Measurements from ENCODE around the gene C9orf72. TPM values are rescaled to one million over a fixed set of nuclear protein-coding genes. Genes with fewer than 3 reads are reported as not detected.

C9orf72 gene
- total and polyA plus RNA-seq, 3 experiments from 2014 or later = 3.9 to 6.3 (median 5.5) TPM

DNA sequence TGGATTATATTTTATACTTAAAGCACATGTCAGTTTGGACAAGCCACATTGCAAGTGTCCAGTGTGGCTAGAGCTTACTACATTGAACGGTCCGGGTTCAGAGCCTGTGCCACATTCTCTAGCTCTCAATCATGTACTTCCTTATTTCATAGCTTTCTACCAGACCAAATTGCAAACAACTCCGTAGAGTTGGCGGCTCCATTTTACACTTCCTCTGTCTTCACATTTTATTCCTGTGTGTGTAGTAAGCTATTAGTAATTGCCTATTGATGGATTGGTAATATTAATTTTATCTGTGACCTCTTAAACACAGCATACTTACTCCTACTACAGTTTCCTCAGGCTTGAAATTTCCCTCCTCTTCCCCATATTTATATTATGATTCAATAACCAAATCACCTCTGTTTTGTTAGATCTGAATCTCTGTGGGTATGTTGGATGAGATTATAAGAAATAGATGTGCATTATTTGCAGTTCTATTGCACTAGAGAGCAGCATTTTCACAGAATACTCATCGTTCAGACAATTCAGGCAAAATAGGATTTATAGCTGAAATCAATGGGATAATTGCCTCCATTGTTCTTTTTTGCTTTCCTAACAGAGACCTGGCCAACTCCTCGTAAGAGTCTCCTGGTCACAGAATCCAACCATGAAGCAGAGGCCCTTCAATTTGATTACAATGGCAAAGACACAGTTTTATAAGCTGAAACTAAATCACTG, 29.0 kb upstream of the C9orf72 start:
- POLR2A ChIA-PET = no interaction called here

DNA sequence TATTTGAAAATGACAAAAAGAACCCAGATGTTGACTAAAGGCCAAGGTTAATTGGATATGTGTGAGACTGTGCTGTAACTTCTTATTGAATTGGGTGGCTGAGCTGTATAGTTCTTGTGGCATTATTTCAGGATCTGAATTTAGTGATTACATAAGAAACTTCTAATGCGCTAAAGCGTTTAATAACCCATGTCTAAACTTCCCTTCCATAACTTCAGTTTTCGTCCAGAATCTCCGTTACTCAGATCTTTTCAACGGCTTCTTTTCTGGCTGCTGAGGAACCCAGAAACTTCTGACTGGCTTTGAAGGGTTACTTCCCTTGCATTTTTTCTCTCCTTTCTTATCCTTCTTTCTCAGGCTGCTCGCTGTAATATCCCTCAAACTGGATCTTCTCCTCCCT, 28.1 kb upstream of the C9orf72 start:
- Mint-ChIP-seq H3K27me3 (peaks cover 0 to 2% of the 10 kb centered on the region in 2 donors), H3K27ac (no peak overlapping the region), H3K4me1 (no peaks in the 10 kb centered on the region), H3K4me3 (no peak overlapping the region), H3K36me3 (no peaks in the 10 kb centered on the region), H3K9me3 (no peaks in the 10 kb centered on the region)
- H3K9me3 ChIP-seq (ENCODE audit: low read length) = no peaks in the 10 kb centered on the region
- ChIA-PET POLR2A (no interaction called here), CTCF (no interaction called here)
- H3K27ac ChIP-seq (ENCODE audit: low read depth, low read length) = no peak overlapping the region
- no peaks in the 10 kb centered on the region for H3K27me3 ChIP-seq (ENCODE audit: insufficient read depth, low read length, poor library complexity, severe bottlenecking)
- DNase-seq = no peak
- H3K4me3 ChIP-seq (ENCODE audit: low read length) = no peak overlapping the region
- H3K4me1 ChIP-seq (ENCODE audit: insufficient read depth, low read length) = no peaks in the 10 kb centered on the region
- H3K36me3 ChIP-seq (ENCODE audit: insufficient read depth, low read length) = no peaks in the 10 kb centered on the region

More for the DNA sequence above, 29.0 kb upstream of the C9orf72 start:
- no peaks in the 10 kb centered on the region for H3K36me3 Mint-ChIP-seq
- no peaks in the 10 kb centered on the region for H3K9me3 Mint-ChIP-seq
- no peaks in the 10 kb centered on the region for H3K4me1 Mint-ChIP-seq
- peaks cover 1 to 2% of the 10 kb centered on the region in 2 donors for H3K27me3 Mint-ChIP-seq
- no peak overlapping the region for H3K27ac Mint-ChIP-seq
- no peak for DNase-seq
- H3K4me3 Mint-ChIP-seq = no peak overlapping the region
- Histone ChIP-seq H3K27me3 (ENCODE audit: insufficient read depth, low read length, poor library complexity, severe bottlenecking) (no peaks in the 10 kb centered on the region), H3K36me3 (ENCODE audit: insufficient read depth, low read length) (no peaks in the 10 kb centered on the region), H3K4me3 (ENCODE audit: low read length) (no peak overlapping the region), H3K4me1 (ENCODE audit: insufficient read depth, low read length) (no peaks in the 10 kb centered on the region), H3K27ac (ENCODE audit: low read depth, low read length) (no peak overlapping the region), H3K9me3 (ENCODE audit: low read length) (no peaks in the 10 kb centered on the region)
- CTCF ChIA-PET = no interaction called here

DNA sequence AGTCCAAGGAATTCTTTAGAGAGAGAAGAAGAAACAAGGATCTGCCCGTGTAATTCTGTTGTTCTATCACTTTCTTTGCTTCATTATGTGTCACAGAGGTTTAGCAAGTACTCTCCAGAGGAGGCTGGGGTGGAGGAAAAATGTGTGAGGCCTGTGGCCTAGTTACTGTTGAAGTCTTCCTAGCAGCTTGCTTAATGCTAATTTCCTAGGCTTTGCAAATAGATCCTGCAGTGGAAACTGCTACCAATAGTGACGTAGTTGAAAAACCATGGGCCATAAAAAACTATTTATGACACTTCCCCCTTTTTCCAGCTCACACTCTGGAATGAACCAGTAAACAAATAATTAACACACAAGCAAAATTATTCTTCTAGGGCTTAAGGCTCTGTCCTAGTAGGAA, 27.0 kb upstream of the C9orf72 start:
- ChIA-PET POLR2A (no interaction called here), CTCF (no interaction called here)
- Histone ChIP-seq H3K4me3 (ENCODE audit: low read length) (no peak overlapping the region), H3K27ac (ENCODE audit: low read depth, low read length) (no peak overlapping the region), H3K27me3 (ENCODE audit: insufficient read depth, low read length, poor library complexity, severe bottlenecking) (no peaks in the 10 kb centered on the region), H3K4me1 (ENCODE audit: insufficient read depth, low read length) (no peaks in the 10 kb centered on the region), H3K9me3 (ENCODE audit: low read length) (no peaks in the 10 kb centered on the region), H3K36me3 (ENCODE audit: insufficient read depth, low read length) (no peaks in the 10 kb centered on the region)
- no peaks in the 10 kb centered on the region for H3K36me3 Mint-ChIP-seq
- no peak for DNase-seq
- H3K27me3 Mint-ChIP-seq = peaks cover 2 to 3% of the 10 kb centered on the region in 2 donors
- H3K9me3 Mint-ChIP-seq = no peaks in the 10 kb centered on the region
- H3K4me1 Mint-ChIP-seq = no peaks in the 10 kb centered on the region
- no peak overlapping the region for H3K27ac Mint-ChIP-seq
- H3K4me3 Mint-ChIP-seq = no peak overlapping the region

DNA sequence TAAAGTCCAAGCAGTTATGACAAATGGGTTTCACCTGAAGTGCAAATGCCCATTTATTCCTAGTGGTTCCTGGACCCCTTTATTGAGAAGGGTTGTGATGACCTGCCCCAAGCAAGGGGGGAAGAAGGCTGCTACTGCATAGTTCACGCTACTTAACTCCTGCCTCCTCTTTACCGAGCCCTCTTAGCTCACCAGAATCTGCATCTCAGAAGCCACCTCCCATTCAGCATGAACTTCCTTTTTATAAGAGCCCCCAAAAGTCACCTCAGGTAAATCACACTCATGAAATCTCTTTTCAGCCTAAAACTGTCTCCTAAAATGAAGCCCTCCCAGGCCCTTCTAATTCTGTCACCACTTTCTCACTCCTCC, 26.6 kb upstream of the C9orf72 start:
- POLR2A ChIA-PET = no interaction called here
- H3K27ac ChIP-seq (ENCODE audit: low read depth, low read length) = no peak overlapping the region

DNA sequence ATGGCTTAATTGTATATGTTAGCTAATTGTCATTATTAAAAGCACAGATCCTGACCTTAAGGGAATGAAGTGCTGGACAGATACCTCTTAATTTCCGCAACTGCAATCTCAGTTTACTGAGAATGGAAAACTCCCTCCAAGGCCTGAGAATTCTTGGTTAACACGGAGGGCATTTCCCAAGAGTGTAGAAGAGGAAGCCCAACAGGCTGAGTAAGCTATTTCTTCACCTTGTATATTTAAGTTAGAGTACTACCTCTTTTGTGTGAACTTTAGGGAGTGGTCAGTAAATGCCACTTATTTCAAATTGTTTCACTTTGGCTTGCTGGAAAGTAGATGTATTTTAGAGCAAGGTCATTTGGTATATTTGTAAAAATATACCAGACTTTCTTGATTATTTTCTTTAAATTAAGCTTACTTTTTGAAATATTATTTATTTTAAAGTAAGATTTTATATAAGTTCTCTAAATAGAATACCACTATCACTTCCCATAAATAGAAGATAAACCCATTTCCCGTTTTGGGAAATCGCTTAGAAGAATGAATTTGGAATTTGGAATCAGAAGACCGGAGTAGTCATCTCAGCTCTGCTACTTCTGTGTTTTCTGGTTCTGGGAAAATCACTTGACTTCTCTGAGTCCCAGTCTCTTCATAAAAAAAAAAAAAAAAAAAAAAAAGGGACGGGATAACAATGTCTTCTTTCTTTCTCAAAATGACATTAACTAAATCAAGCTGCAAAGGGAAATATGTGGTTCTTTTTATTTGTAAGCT, 26.0 kb upstream of the C9orf72 start:
- ChIA-PET CTCF (no interaction called here), POLR2A (no interaction called here)
- Mint-ChIP-seq H3K4me1 (no peaks in the 10 kb centered on the region), H3K9me3 (no peaks in the 10 kb centered on the region), H3K27me3 (peaks cover 2 to 3% of the 10 kb centered on the region in 2 donors), H3K27ac (no peak overlapping the region), H3K4me3 (no peak overlapping the region), H3K36me3 (no peaks in the 10 kb centered on the region)
- Histone ChIP-seq H3K4me3 (ENCODE audit: low read length) (no peak overlapping the region), H3K36me3 (ENCODE audit: insufficient read depth, low read length) (no peaks in the 10 kb centered on the region), H3K4me1 (ENCODE audit: insufficient read depth, low read length) (no peaks in the 10 kb centered on the region), H3K27me3 (ENCODE audit: insufficient read depth, low read length, poor library complexity, severe bottlenecking) (no peaks in the 10 kb centered on the region), H3K27ac (ENCODE audit: low read depth, low read length) (no peak overlapping the region), H3K9me3 (ENCODE audit: low read length) (no peaks in the 10 kb centered on the region)
- no peak for DNase-seq

More for the DNA sequence above, 26.6 kb upstream of the C9orf72 start:
- H3K4me1 ChIP-seq (ENCODE audit: insufficient read depth, low read length) = no peaks in the 10 kb centered on the region
- Mint-ChIP-seq H3K9me3 (no peaks in the 10 kb centered on the region), H3K27ac (peak overlapping the region in 1 of 8 donors; percentile 64), H3K4me1 (no peaks in the 10 kb centered on the region), H3K4me3 (no peak overlapping the region), H3K36me3 (no peaks in the 10 kb centered on the region), H3K27me3 (peaks cover 2 to 3% of the 10 kb centered on the region in 2 donors)
- H3K9me3 ChIP-seq (ENCODE audit: low read length) = no peaks in the 10 kb centered on the region
- H3K4me3 ChIP-seq (ENCODE audit: low read length) = no peak overlapping the region
- no peaks in the 10 kb centered on the region for H3K27me3 ChIP-seq (ENCODE audit: insufficient read depth, low read length, poor library complexity, severe bottlenecking)
- CTCF ChIA-PET = no interaction called here
- DNase-seq = no peak
- H3K36me3 ChIP-seq (ENCODE audit: insufficient read depth, low read length) = no peaks in the 10 kb centered on the region

DNA sequence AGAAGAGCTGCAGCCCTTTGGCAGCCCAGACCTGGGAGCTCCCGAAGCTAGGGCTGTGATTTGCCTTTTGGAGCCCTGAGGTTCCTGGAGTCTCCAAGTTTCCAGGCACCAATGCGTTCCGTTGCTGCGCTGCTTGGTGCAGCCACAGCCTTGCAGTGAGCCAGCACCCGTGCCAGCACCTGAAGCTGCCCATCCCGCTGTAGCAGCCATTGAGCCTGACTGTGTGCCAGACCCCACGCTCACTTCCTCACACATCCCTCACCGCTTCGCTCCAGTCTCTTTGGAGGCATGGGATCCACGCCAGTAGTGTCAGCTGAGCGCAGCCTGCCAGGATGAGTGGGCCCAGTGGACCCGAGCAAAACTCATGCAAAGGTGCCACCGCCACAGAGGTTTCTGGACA, 22.5 kb upstream of the C9orf72 start:
- no peaks in the 10 kb centered on the region for H3K36me3 Mint-ChIP-seq
- POLR2A ChIA-PET = no interaction called here
- H3K27me3 ChIP-seq (ENCODE audit: insufficient read depth, low read length, poor library complexity, severe bottlenecking) = no peaks in the 10 kb centered on the region

DNA sequence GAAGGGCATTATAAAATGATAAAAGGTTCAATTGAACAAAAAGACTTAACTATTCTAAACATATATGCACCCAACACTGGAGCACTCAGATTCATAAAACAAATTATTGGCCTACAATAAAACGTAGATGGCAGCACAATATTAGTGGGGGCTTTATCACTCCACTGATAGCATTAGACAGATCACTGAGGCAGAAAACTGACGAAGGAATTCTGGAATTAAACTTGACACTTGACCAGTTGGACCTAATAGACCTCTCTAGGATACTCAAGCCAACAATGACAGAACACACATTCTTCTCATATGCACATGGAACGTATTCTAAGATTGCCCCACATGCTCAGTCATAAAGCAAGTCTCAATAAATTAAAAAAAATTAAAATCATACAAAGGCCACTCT, 18.4 kb upstream of the C9orf72 start:
- Mint-ChIP-seq H3K27me3 (peaks cover 30 to 50% of the 10 kb centered on the region in 2 donors), H3K9me3 (peaks cover 0 to 9% (median 0%) of the 10 kb centered on the region in 5 donors), H3K36me3 (no peaks in the 10 kb centered on the region), H3K4me3 (no peak overlapping the region), H3K27ac (no peak overlapping the region), H3K4me1 (no peaks in the 10 kb centered on the region)
- no peaks in the 10 kb centered on the region for H3K36me3 ChIP-seq (ENCODE audit: insufficient read depth, low read length)
- no peak for DNase-seq
- ChIA-PET POLR2A (no interaction called here), CTCF (no interaction called here)
- H3K27ac ChIP-seq (ENCODE audit: low read depth, low read length) = no peak overlapping the region
- H3K9me3 ChIP-seq (ENCODE audit: low read length) = no peaks in the 10 kb centered on the region
- H3K4me1 ChIP-seq (ENCODE audit: insufficient read depth, low read length) = no peaks in the 10 kb centered on the region
- H3K27me3 ChIP-seq (ENCODE audit: insufficient read depth, low read length, poor library complexity, severe bottlenecking) = peaks cover 22% of the 10 kb centered on the region
- H3K4me3 ChIP-seq (ENCODE audit: low read length) = no peak overlapping the region

More for the DNA sequence above, 22.5 kb upstream of the C9orf72 start:
- no peak overlapping the region for H3K27ac ChIP-seq (ENCODE audit: low read depth, low read length)
- no peak overlapping the region for H3K4me3 Mint-ChIP-seq
- no peaks in the 10 kb centered on the region for H3K4me1 ChIP-seq (ENCODE audit: insufficient read depth, low read length)
- H3K27ac Mint-ChIP-seq = no peak overlapping the region
- CTCF ChIA-PET = no interaction called here
- no peak for DNase-seq
- no peaks in the 10 kb centered on the region for H3K4me1 Mint-ChIP-seq
- H3K36me3 ChIP-seq (ENCODE audit: insufficient read depth, low read length) = no peaks in the 10 kb centered on the region
- H3K9me3 ChIP-seq (ENCODE audit: low read length) = no peaks in the 10 kb centered on the region
- H3K9me3 Mint-ChIP-seq = peaks cover 0 to 5% (median 0%) of the 10 kb centered on the region in 5 donors
- no peak overlapping the region for H3K4me3 ChIP-seq (ENCODE audit: low read length)
- peaks cover 5 to 19% of the 10 kb centered on the region in 2 donors for H3K27me3 Mint-ChIP-seq

DNA sequence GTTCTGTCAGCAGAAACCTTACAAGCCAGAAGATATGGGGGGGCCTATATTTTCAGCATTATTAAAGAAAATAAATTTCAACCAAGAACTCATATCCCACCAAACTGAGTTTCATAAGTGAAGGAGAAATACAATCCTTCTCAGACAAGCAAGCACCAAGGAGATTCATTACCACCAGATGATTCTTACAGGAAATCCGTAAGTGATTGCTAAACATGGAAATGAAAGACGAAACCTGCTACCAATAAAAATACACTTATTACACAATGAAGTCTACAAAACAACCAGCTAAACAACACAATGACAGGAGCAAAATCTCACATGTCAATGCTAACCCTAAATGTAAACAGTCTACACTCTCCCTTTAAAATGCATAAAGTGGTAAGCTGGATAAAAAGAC, 17.8 kb upstream of the C9orf72 start:
- Mint-ChIP-seq H3K4me3 (no peak overlapping the region), H3K27me3 (peaks cover 31 to 54% of the 10 kb centered on the region in 2 donors), H3K27ac (no peak overlapping the region), H3K36me3 (no peaks in the 10 kb centered on the region), H3K9me3 (peaks cover 0 to 9% (median 0%) of the 10 kb centered on the region in 5 donors), H3K4me1 (no peaks in the 10 kb centered on the region)
- H3K4me1 ChIP-seq (ENCODE audit: insufficient read depth, low read length) = no peaks in the 10 kb centered on the region
- ChIA-PET CTCF (no interaction called here), POLR2A (no interaction called here)
- no peaks in the 10 kb centered on the region for H3K36me3 ChIP-seq (ENCODE audit: insufficient read depth, low read length)
- H3K9me3 ChIP-seq (ENCODE audit: low read length) = no peaks in the 10 kb centered on the region
- no peak overlapping the region for H3K27ac ChIP-seq (ENCODE audit: low read depth, low read length)
- H3K27me3 ChIP-seq (ENCODE audit: insufficient read depth, low read length, poor library complexity, severe bottlenecking) = peaks cover 22% of the 10 kb centered on the region
- DNase-seq = no peak
- no peak overlapping the region for H3K4me3 ChIP-seq (ENCODE audit: low read length)
